Upper lobe of right lung (tissue), 1 donor: ENCODE data around the gene RELCH. TPM values are rescaled to one million over a fixed set of nuclear protein-coding genes. Genes with fewer than 3 reads are reported as not detected.

Experiments used
- ATAC-seq: fragments of 200-7000 bp; cut with Tn5 transposase; one replicate; pipeline ENCODE4 v1.9.1; 2020; ENCODE audit warnings: mild to moderate bottlenecking, moderate library complexity
- DNase-seq: peaks from one replicate; pipeline ENCODE4 v3.0.0-alpha.2; 2020
- H3K27ac ChIP-seq: fragments of 200-600 bp; one replicate; pipeline ENCODE4 v1.8.0; 2022
- H3K27me3 ChIP-seq: fragments of 200-600 bp; one replicate; pipeline ENCODE4 v1.8.0; 2022; ENCODE audit warnings: mild to moderate bottlenecking
- H3K36me3 ChIP-seq: fragments of 200-600 bp; one replicate; pipeline ENCODE4 v1.8.0; 2022
- H3K4me1 ChIP-seq: fragments of 200-600 bp; one replicate; pipeline ENCODE4 v1.8.0; 2022
- H3K4me3 ChIP-seq: fragments of 200-600 bp; one replicate; pipeline ENCODE4 v1.8.0; 2022; ENCODE audit warnings: mild to moderate bottlenecking
- H3K9me3 ChIP-seq: fragments of 200-600 bp; one replicate; pipeline ENCODE4 v1.8.0; 2022
- intact Hi-C: fragments of 100-400 bp; cut with DNase I; formaldehyde crosslinking; loops from one replicate; pipeline ENCODE4 v1.11.0; 2022
- long read RNA-seq: library from polyadenylated mRNA; unstranded; transcript quantifications from one replicate; pipeline ENCODE4 v2.0.0, GENCODE V29; 2021
- total RNA-seq: library from RNA; stranded (reverse); fragmentation: NEBNext Ultra II Directional; extraction: Animal tissue kit (Norgen Biotek cat#: 25700); gene quantifications from one replicate; pipeline ENCODE4 v1.2.1, GENCODE V29; 2021
- TF ChIP-seq, protein P1 (sequence below): fragments of 200-600 bp; IDR thresholded peaks from one replicate; pipeline ENCODE4 v1.8.0; 2022; ENCODE audit warnings: antibody characterized with exemption
- donor health status: DM: no; HTN: yes; CAD: no; lungs with severe emphysema.

Gene RELCH, protein sequence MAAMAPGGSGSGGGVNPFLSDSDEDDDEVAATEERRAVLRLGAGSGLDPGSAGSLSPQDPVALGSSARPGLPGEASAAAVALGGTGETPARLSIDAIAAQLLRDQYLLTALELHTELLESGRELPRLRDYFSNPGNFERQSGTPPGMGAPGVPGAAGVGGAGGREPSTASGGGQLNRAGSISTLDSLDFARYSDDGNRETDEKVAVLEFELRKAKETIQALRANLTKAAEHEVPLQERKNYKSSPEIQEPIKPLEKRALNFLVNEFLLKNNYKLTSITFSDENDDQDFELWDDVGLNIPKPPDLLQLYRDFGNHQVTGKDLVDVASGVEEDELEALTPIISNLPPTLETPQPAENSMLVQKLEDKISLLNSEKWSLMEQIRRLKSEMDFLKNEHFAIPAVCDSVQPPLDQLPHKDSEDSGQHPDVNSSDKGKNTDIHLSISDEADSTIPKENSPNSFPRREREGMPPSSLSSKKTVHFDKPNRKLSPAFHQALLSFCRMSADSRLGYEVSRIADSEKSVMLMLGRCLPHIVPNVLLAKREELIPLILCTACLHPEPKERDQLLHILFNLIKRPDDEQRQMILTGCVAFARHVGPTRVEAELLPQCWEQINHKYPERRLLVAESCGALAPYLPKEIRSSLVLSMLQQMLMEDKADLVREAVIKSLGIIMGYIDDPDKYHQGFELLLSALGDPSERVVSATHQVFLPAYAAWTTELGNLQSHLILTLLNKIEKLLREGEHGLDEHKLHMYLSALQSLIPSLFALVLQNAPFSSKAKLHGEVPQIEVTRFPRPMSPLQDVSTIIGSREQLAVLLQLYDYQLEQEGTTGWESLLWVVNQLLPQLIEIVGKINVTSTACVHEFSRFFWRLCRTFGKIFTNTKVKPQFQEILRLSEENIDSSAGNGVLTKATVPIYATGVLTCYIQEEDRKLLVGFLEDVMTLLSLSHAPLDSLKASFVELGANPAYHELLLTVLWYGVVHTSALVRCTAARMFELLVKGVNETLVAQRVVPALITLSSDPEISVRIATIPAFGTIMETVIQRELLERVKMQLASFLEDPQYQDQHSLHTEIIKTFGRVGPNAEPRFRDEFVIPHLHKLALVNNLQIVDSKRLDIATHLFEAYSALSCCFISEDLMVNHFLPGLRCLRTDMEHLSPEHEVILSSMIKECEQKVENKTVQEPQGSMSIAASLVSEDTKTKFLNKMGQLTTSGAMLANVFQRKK
- 30.0 TPM for total RNA-seq
- long read RNA-seq, full-length matches to known transcripts, result 7 of 19 reads
- long read RNA-seq, partial matches to known transcripts, result 4 of 19 reads
- long read RNA-seq, other reads (novel, unspliced or antisense), result 8 of 19 reads

DNA sequence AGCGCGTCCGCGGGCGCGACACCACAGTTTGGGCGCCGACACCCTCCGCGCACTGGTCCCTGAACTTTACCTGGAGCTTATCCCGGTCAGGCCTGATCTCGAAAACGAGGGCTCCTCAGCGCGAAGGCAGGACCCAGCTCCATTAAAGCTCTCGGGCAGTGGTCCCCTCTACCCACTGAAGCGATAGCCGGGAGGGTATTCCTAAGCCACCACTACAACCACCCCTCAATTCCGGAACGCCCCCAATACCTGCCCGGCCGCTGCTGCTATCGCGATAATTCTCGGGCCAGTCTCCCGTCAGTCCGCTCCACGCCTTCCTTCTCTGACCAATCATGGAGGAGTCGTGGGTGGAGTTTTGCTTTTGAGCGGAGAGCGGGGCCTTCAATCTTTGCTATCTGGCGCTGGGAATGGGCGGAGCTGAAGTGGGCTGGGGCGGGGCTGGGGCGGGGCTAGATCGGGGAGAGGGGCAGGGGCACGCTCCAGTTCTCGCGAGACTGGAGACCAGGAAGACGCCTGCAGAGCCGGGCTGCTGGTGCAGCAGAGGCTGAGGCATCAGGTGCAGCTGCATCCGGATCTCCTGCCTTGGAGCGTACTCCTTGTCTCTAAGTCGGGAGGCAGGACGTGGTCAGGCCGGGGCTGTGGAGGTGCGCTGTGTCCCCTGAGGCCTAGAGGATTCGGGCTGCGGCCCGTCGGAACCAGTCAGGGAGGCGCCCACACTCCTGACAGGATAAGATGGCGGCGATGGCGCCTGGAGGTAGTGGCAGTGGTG is at the start of gene RELCH, which contains the start of gene PIGN:
TSS of gene RELCH (plus strand) at position 482 of the 769 bp plus-strand sequence. CDS start at position 733, 251 bp downstream.
TSS of gene PIGN (minus strand) at position 283 of the 769 bp plus-strand sequence. CDS start 25,703 bp downstream, outside the sequence.
- Histone ChIP-seq H3K9me3 (no peaks in the 10 kb centered on the region), H3K4me3 (peak within 1 kb of the TSS; percentile 97), H3K27ac (peak within 1 kb of the TSS; percentile 87), H3K27me3 (no peaks in the 10 kb centered on the region), H3K4me1 (peaks cover 27% of the 10 kb centered on the region), H3K36me3 (no peaks in the 10 kb centered on the region)
- TF ChIP-seq, protein P1, sequence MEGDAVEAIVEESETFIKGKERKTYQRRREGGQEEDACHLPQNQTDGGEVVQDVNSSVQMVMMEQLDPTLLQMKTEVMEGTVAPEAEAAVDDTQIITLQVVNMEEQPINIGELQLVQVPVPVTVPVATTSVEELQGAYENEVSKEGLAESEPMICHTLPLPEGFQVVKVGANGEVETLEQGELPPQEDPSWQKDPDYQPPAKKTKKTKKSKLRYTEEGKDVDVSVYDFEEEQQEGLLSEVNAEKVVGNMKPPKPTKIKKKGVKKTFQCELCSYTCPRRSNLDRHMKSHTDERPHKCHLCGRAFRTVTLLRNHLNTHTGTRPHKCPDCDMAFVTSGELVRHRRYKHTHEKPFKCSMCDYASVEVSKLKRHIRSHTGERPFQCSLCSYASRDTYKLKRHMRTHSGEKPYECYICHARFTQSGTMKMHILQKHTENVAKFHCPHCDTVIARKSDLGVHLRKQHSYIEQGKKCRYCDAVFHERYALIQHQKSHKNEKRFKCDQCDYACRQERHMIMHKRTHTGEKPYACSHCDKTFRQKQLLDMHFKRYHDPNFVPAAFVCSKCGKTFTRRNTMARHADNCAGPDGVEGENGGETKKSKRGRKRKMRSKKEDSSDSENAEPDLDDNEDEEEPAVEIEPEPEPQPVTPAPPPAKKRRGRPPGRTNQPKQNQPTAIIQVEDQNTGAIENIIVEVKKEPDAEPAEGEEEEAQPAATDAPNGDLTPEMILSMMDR, result no peak
- intact Hi-C loops, result loop anchor here (10.0 kb wide), 1 partner anchor 58 kb away; no protein-coding TSS in a partner anchor
- ATAC-seq, result peak; percentile 98
- DNase-seq, result peak; percentile 95

DNA sequence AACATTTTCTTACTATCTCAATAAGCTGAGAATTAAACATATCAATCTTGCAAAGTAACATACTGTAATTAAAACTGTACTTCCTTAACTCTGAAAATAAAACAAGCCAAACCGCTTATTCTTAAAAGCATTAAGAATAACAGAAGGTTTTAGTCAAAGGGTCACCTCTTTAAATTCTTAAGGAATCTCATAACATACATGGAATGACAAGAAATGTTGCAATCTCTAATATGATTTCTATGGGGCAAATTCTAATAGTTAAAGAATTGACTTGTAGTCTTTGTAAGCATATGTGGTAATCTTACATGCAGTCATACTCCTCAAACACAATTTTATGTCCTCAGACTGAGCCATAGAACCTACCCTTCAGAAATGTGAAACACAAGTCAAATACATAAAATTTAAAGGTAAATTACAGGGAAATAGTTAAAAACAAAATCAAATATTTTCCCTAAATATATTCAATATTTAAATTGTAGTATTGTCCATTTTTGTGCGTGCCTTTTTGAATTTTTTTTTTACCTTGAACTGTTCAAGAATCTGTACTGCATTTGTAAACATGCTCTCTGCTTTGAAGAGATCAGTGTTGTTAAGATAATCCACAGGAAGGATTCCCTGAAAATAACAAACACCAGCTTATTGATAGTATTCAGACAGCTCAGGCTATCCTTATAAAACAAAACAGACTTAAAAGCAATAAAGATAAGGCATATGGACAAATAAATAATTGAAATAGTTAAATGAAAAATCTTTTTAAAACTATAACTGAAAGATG is 48.4 kb upstream of the RELCH start:
- H3K4me1 ChIP-seq, result no peaks in the 10 kb centered on the region
- H3K9me3 ChIP-seq, result no peaks in the 10 kb centered on the region
- intact Hi-C loops, result loop anchor here (10.0 kb wide), 1 partner anchor 584 kb away; no protein-coding TSS in a partner anchor
- H3K4me3 ChIP-seq, result no peak overlapping the region
- no peak for ATAC-seq
- TF ChIP-seq, protein P1, result no peak
- no peak overlapping the region for H3K27ac ChIP-seq
- H3K27me3 ChIP-seq, result no peaks in the 10 kb centered on the region
- no peak for DNase-seq
- peaks cover 7% of the 10 kb centered on the region for H3K36me3 ChIP-seq

DNA sequence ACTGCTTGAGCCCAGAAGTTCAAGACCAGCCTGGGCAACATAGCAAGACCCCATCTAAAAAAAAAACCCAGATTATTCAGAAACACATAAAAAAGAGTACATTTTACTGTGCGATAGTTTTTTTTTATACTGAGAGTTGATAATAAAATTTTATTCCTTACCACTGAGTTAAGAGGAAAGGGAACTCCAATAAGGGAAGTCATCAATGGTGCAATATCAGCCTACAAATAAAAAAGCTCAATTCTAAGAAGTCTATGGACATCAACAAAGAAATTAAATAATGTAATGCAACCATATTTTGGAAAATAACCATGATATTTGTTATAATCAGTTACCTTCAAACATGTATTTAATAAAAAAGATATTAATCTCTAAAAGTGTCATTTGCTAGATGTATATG is 46.8 kb upstream of the RELCH start:
- TF ChIP-seq, protein P1, result no peak
- no peaks in the 10 kb centered on the region for H3K9me3 ChIP-seq
- intact Hi-C loops, result no loop called here
- no peak for DNase-seq
- H3K27me3 ChIP-seq, result no peaks in the 10 kb centered on the region
- H3K4me3 ChIP-seq, result no peak overlapping the region
- no peak for ATAC-seq
- H3K36me3 ChIP-seq, result peaks cover 17% of the 10 kb centered on the region
- H3K4me1 ChIP-seq, result no peaks in the 10 kb centered on the region
- no peak overlapping the region for H3K27ac ChIP-seq

DNA sequence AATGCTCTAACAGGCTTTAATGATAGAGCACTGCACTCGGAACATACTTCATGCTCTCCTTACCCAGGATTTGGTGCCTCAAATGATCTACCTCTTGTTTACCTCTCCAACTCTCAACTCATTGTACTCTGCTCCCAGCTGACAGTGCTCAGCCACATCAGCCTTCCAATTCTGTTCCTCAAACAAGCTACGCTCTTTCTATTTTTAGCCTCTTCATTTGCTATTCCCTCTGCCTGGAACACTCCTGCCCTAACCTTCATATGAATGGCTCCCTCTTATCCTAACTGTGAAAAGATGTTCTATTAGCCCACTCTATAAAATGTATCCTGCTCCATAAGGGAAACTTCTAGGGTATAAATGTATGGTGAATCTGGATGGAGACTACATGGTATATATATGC is 42.7 kb upstream of the RELCH start:
- intact Hi-C loops, result no loop called here
- Histone ChIP-seq H3K9me3 (no peaks in the 10 kb centered on the region), H3K27ac (no peak overlapping the region), H3K27me3 (no peaks in the 10 kb centered on the region), H3K4me3 (no peak overlapping the region), H3K4me1 (no peaks in the 10 kb centered on the region), H3K36me3 (peaks cover 24% of the 10 kb centered on the region)
- DNase-seq (no peak), ATAC-seq (no peak)
- TF ChIP-seq, protein P1, result no peak
